SH-SY5Y (cell line): ENCODE measurements around the gene C1QTNF12.

Source experiments
- GATA2 ChIP-seq: IDR thresholded peaks from 2 replicates; pipeline ENCODE4 v1.6.1; 2011; ENCODE audit warnings: mild to moderate bottlenecking, low read depth, low read length
- GATA3 ChIP-seq: IDR thresholded peaks from 2 replicates; pipeline ENCODE4 v1.6.1; 2011; ENCODE audit warnings: low read depth, mild to moderate bottlenecking, low read length, moderate library complexity

DNA sequence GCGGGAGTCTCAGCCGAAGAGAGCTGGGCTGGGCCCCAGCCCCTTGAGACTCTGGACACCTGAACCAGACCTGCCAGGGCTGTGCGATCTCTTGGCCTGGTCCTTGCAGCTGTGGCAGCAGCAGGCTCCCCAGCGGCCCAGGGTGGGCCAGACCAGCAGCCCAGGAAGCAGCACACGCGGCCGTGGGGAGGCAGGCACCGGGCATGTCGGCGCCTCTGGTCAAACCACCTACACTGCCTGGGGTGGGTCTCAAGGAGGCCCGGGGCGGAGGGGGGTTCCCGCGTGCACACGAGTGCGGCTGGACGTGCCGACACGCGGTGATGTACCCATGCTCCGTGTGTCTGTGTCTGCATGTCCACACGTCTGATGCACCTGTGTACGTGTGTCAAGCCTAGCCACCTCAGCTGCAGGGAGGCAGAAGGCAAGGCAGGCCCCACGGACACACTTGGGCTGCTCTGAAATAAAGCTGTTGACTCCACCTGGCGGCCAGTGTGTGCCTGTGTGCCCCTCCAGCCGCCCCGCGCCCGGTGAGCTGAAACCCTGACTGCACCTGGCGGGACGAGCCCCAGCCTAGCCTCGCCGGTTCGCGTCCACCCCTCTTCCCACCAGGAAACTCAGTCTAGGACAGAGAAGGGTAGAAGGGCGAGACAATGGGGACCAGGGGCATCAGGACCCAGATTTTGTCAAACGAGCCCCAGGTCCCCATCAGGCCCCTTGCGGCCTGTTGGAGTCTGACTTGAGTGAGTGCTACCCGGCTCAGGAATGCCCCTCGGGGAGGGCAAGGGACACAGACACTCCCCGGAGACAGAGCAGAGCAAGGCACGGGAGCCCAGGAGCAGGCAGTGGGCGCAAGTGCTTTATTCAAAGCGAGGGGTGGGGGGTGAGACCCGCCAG lies 45.3 kb upstream of the C1QTNF12 start:
- no peak for TF ChIP-seq GATA2
- no peak for TF ChIP-seq GATA3
